ENCODE measurements around the gene CAB39. TPM values are rescaled to one million over a fixed set of nuclear protein-coding genes. Genes with fewer than 3 reads are reported as not detected.

Gene CAB39
- 10 to 100 TPM; 32.3 to 34.5 TPM for total RNA-seq

GRCh38 chr2:230712443-230713330 is at the start of gene CAB39:
CAB39 (plus strand) TSS chr2:230712842; CDS start chr2:230760002, 47,160 bp downstream.
- H3K9me3 ChIP-seq: no peaks in the 10 kb centered on the region
- H3K4me3 ChIP-seq: peak within 1 kb of the TSS; percentile 72 to 94
- TF ChIP-seq CTCF (IDR thresholded peaks at IDR 0.05) (peak; percentile 58 to 99 (median 93)), POLR2A (IDR thresholded peaks at IDR 0.05) (peak; percentile 43 to 65 (median 56))
- no peaks in the 10 kb centered on the region for H3K27me3 ChIP-seq
- no peaks in the 10 kb centered on the region for H3K36me3 ChIP-seq (replicated peaks in 1 of 2; ENCODE audit: insufficient read depth in 1 of 2, low read depth in 2 of 2)
- DNase-seq (peak; percentile 85 to 87 (median 86)), ATAC-seq (peak; percentile 93)
- intact Hi-C loops (cut with DNase I): no loop called here
- H3K4me1 ChIP-seq: peaks cover 30% of the 10 kb centered on the region
- peak within 1 kb of the TSS; percentile 82 to 96 (median 94) for H3K27ac ChIP-seq
- WGBS, 2 donors: 0% methylated on average over 7 to 110 of the region's 110 CpGs

- Histone ChIP-seq H3K9me3 (no peaks in the 10 kb centered on the region), H3K27me3 (no peaks in the 10 kb centered on the region), H3K27ac (no peak overlapping the region), H3K4me3 (no peak overlapping the region), H3K4me1 (no peaks in the 10 kb centered on the region), H3K36me3 (replicated peaks in 1 of 2; ENCODE audit: insufficient read depth in 1 of 2, low read depth in 2 of 2) (no peaks in the 10 kb centered on the region)
- intact Hi-C loops (cut with DNase I): no loop called here
- DNase-seq: no peak
- WGBS, 2 donors: 72 to 80% methylated on average over 4 of the region's 4 CpGs
- TF ChIP-seq CTCF (IDR thresholded peaks at IDR 0.05) (no peak), POLR2A (IDR thresholded peaks at IDR 0.05) (no peak)
- no peak for ATAC-seq
These were observed 48.5 kb upstream of the CAB39 start for GRCh38 chr2:230664128-230664527.

DNA sequence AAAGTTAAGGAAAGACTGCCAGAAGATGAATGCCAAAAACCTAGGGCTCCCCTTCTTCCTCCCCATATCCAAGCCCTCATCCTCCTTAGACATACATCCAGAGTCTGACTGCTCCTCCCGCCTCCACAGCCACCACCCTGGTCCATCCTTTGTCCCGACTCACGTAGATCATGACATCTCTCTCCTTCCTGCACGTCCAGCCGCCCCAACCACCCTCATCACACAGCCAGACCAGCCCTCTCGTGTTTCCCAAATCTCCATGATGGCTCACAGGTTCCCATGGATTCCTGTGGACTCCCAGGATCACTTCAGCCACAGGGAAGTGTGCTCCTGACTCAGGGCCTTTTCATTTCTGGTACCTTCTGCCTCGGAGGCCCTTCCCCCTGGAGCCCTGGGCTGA is 47.8 kb upstream of the CAB39 start:
- no peaks in the 10 kb centered on the region for H3K4me1 ChIP-seq

GRCh38 chr2:230665263-230665691 is 47.4 kb upstream of the CAB39 start:
- WGBS, 2 donors: 60 to 64% methylated on average over 8 of the region's 8 CpGs
- DNase-seq (no peak), ATAC-seq (no peak)
- Histone ChIP-seq H3K9me3 (no peaks in the 10 kb centered on the region), H3K36me3 (replicated peaks in 1 of 2; ENCODE audit: insufficient read depth in 1 of 2, low read depth in 2 of 2) (no peaks in the 10 kb centered on the region), H3K27ac (no peak overlapping the region), H3K4me1 (no peaks in the 10 kb centered on the region), H3K4me3 (no peak overlapping the region), H3K27me3 (no peaks in the 10 kb centered on the region)
- intact Hi-C loops (cut with DNase I): no loop called here
- TF ChIP-seq CTCF (IDR thresholded peaks at IDR 0.05) (no peak), POLR2A (IDR thresholded peaks at IDR 0.05) (no peak)

More for the DNA sequence above, 47.8 kb upstream of the CAB39 start:
- Histone ChIP-seq H3K4me3 (no peak overlapping the region), H3K27ac (no peak overlapping the region), H3K9me3 (no peaks in the 10 kb centered on the region), H3K36me3 (replicated peaks in 1 of 2; ENCODE audit: insufficient read depth in 1 of 2, low read depth in 2 of 2) (no peaks in the 10 kb centered on the region), H3K27me3 (no peaks in the 10 kb centered on the region)
- intact Hi-C loops (cut with DNase I): no loop called here
- 62 to 63% methylated on average over 7 of the region's 7 CpGs for WGBS, 2 donors
- TF ChIP-seq POLR2A (IDR thresholded peaks at IDR 0.05): no peak
- TF ChIP-seq CTCF (IDR thresholded peaks at IDR 0.05): no peak
- ATAC-seq: no peak
- DNase-seq: no peak
